Posterior vena cava (tissue), 2 donors: ENCODE results near the gene CCDC28B. TPM values are rescaled to one million over a fixed set of nuclear protein-coding genes. Genes with fewer than 3 reads are reported as not detected.

ENCODE experiments used
- DNase-seq: peaks from one replicate; pipeline ENCODE4 v3.0.0-alpha.2; 2020; ENCODE audit warnings: low spot score
- intact Hi-C, 2 donors: fragments of 100-400 bp; cut with DNase I; formaldehyde crosslinking; loops; one replicate each; pipeline versions ENCODE4 v1.14.1 to v1.14.2; 2022 to 2023
- total RNA-seq, 2 donors: library from RNA; stranded (reverse); fragmentation: NEBNext Ultra II Directional; extraction: Animal tissue kit (Norgen Biotek cat#: 25700); gene quantifications; one replicate each; pipeline ENCODE4 v1.2.1, GENCODE V29; 2021
- donor health status: DM: yes; HTN: yes; CAD: no.
- donor health status: DM: yes; HTN: yes; CAD: no.

Gene CCDC28B
- total RNA-seq, 2 donors from 2014 or later, result 7.5 to 8.3 TPM

GRCh38 chr1:32247452-32247851 lies 47.1 kb downstream of the CCDC28B start:
- DNase-seq, result no peak
- intact Hi-C loops, result no loop called here

GRCh38 chr1:32247983-32248889 lies 47.8 kb downstream of the CCDC28B start:
- DNase-seq, result peak; percentile 96
- intact Hi-C loops, result no loop called here

- no peak for DNase-seq
Observed at GRCh38 chr1:32249831-32250525, 49.6 kb downstream of the CCDC28B start.

GRCh38 chr1:32250893-32251716 lies 50.7 kb downstream of the CCDC28B start, which contains the start of gene LCK:
Gene LCK (plus strand): TSS chr1:32251265. CDS start chr1:32274330, 23,065 bp downstream.
- intact Hi-C loops, result no loop called here
- DNase-seq, result no peak

More at GRCh38 chr1:32249831-32250525, 49.6 kb downstream of the CCDC28B start:
- intact Hi-C loops, result no loop called here

Other genes with a start within 250 kb of the CCDC28B start
- 10 to 100 TPM; 68.8 to 71.5 TPM for gene KHDRBS1, start 186.7 kb upstream of the CCDC28B start, total RNA-seq
- gene TMEM39B, start 127.7 kb upstream of the CCDC28B start, total RNA-seq, result 10 to 100 TPM; 11.5 to 14.5 TPM
- 10 to 100 TPM; 60.7 to 66.3 TPM for gene KPNA6, start 92.5 kb upstream of the CCDC28B start, total RNA-seq
- gene TXLNA, start 20.9 kb upstream of the CCDC28B start, total RNA-seq, result 10 to 100 TPM; 44.8 to 45.3 TPM
- gene IQCC, start 5.1 kb downstream of the CCDC28B start, total RNA-seq, result 1 to 10 TPM in 1 of 2 donors, under 1 TPM in 1; 0.33 to 1.1 TPM
- gene DCDC2B, start 8.5 kb downstream of the CCDC28B start, total RNA-seq, result not detected
- 10 to 100 TPM; 12.7 to 15.9 TPM for gene TMEM234, start 21.8 kb downstream of the CCDC28B start, total RNA-seq
- gene EIF3I, start 21.8 kb downstream of the CCDC28B start, total RNA-seq, result 100 to 1,000 TPM; 117 to 131 TPM
- gene FAM167B, start 46.6 kb downstream of the CCDC28B start, total RNA-seq, result 1 to 10 TPM; 8.6 to 9.2 TPM
- gene LCK, start 50.7 kb downstream of the CCDC28B start, total RNA-seq, result 1 to 10 TPM; 1.1 to 1.3 TPM
- 10 to 100 TPM; 36.6 to 40.8 TPM for gene HDAC1, start 91.5 kb downstream of the CCDC28B start, total RNA-seq
- gene MARCKSL1, start 135.6 kb downstream of the CCDC28B start, total RNA-seq, result 10 to 100 TPM; 40.9 to 43.9 TPM
- 1 to 10 TPM; 4.4 to 5.4 TPM for gene FAM229A, start 161.9 kb downstream of the CCDC28B start, total RNA-seq
- 1 to 10 TPM; 2.6 to 3.9 TPM for gene TSSK3, start 161.9 kb downstream of the CCDC28B start, total RNA-seq
- 10 to 100 TPM; 37.2 to 42.5 TPM for gene BSDC1, start 193.8 kb downstream of the CCDC28B start, total RNA-seq